HFFc6 (cell line): ENCODE data around the gene SH2D4B. TPM values are rescaled to one million over a fixed set of nuclear protein-coding genes. Genes with fewer than 3 reads are reported as not detected.

ENCODE experiments used
- DNase-seq: peaks from one replicate; pipeline ENCODE4 v3.0.0-alpha.2; 2018
- H3K27ac Mint-ChIP-seq: 2 replicates; pipeline ENCODE4 v1.8.0; 2020; ENCODE audit warnings: mild to moderate bottlenecking, mixed read lengths
- H3K27me3 Mint-ChIP-seq: 2 replicates; pipeline ENCODE4 v1.8.0; 2021; ENCODE audit warnings: mild to moderate bottlenecking, moderate library complexity, mixed read lengths; ENCODE audit not compliant: insufficient read depth
- H3K36me3 Mint-ChIP-seq: 2 replicates; pipeline ENCODE4 v1.8.0; 2021; ENCODE audit warnings: low read depth, mixed read lengths
- H3K4me1 Mint-ChIP-seq: 2 replicates; pipeline ENCODE4 v1.8.0; 2020; ENCODE audit warnings: low read depth, mixed read lengths
- H3K4me3 Mint-ChIP-seq: 2 replicates; pipeline ENCODE4 v1.8.0; 2020; ENCODE audit warnings: mild to moderate bottlenecking, moderate library complexity, mixed read lengths
- H3K9me3 Mint-ChIP-seq: 2 replicates; pipeline ENCODE4 v1.8.0; 2020; ENCODE audit warnings: mild to moderate bottlenecking, mixed read lengths
- total RNA-seq, 6 experiments: library from RNA; stranded (reverse); fragmentation: NEBNext Ultra II Directional; extraction: Animal tissue kit (Norgen Biotek cat#: 25700); gene quantifications; 2 replicates in 1 of 6; 3 replicates in 5 of 6; pipeline ENCODE4 v1.2.3, GENCODE V29; 2021
- TF ChIP-seq, protein P1 (sequence below): fragments of 200-600 bp; sonication (generic); IDR thresholded peaks from 2 replicates; pipeline ENCODE4 v1.5.0; 2021; ENCODE audit warnings: antibody characterized with exemption, mild to moderate bottlenecking

The SH2D4B gene
- total RNA-seq, 6 experiments from 2014 or later: not detected

- no peak for DNase-seq
- Mint-ChIP-seq H3K27me3 (peaks cover 22% of the 10 kb centered on the region), H3K9me3 (no peaks in the 10 kb centered on the region), H3K4me1 (no peaks in the 10 kb centered on the region), H3K27ac (no peak overlapping the region), H3K36me3 (no peaks in the 10 kb centered on the region), H3K4me3 (no peak overlapping the region)
- TF ChIP-seq, protein P1, sequence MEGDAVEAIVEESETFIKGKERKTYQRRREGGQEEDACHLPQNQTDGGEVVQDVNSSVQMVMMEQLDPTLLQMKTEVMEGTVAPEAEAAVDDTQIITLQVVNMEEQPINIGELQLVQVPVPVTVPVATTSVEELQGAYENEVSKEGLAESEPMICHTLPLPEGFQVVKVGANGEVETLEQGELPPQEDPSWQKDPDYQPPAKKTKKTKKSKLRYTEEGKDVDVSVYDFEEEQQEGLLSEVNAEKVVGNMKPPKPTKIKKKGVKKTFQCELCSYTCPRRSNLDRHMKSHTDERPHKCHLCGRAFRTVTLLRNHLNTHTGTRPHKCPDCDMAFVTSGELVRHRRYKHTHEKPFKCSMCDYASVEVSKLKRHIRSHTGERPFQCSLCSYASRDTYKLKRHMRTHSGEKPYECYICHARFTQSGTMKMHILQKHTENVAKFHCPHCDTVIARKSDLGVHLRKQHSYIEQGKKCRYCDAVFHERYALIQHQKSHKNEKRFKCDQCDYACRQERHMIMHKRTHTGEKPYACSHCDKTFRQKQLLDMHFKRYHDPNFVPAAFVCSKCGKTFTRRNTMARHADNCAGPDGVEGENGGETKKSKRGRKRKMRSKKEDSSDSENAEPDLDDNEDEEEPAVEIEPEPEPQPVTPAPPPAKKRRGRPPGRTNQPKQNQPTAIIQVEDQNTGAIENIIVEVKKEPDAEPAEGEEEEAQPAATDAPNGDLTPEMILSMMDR: no peak
Measured at GRCh38 chr10:80602881-80603280, 65.2 kb downstream of the SH2D4B start.

GRCh38 chr10:80603516-80603915, 65.8 kb downstream of the SH2D4B start:
- H3K4me1 Mint-ChIP-seq: no peaks in the 10 kb centered on the region; the same call in 1 of the 2 replicates
- no peak overlapping the region for H3K27ac Mint-ChIP-seq
- no peaks in the 10 kb centered on the region for H3K9me3 Mint-ChIP-seq
- H3K4me3 Mint-ChIP-seq: no peak overlapping the region
- no peaks in the 10 kb centered on the region for H3K36me3 Mint-ChIP-seq
- peaks cover 22% of the 10 kb centered on the region for H3K27me3 Mint-ChIP-seq
- TF ChIP-seq, protein P1: no peak
- DNase-seq: no peak

- Mint-ChIP-seq H3K36me3 (no peaks in the 10 kb centered on the region), H3K9me3 (no peaks in the 10 kb centered on the region), H3K27ac (no peak overlapping the region), H3K27me3 (peaks cover 14% of the 10 kb centered on the region), H3K4me3 (no peak overlapping the region), H3K4me1 (no peaks in the 10 kb centered on the region; the same call in 1 of the 2 replicates)
- TF ChIP-seq, protein P1: no peak
- no peak for DNase-seq
Measured at GRCh38 chr10:80608706-80609105, 71.0 kb downstream of the SH2D4B start.

DNA sequence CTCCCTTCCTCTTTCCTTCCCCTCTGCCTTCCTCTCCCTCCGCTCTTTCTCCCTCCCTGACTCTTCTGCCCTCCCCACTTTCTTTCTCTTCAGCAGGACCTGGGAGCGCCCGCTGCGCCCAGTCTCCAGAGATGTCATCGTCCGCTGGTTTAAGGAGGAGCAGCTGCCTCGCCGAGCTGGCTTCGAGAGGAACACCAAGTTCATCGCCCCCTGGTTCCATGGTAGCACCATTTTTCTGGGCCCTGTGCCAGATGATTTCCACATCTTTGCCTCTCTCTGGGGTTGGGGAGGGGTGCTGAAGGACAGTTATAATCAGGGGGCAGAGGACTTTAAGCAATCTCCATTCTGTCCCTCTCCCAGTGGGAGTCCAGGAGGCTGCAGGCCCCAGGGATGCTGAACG, 71.6 kb downstream of the SH2D4B start:
- no peak for DNase-seq
- Mint-ChIP-seq H3K27me3 (peaks cover 13% of the 10 kb centered on the region), H3K36me3 (no peaks in the 10 kb centered on the region), H3K4me1 (no peaks in the 10 kb centered on the region; the same call in 1 of the 2 replicates), H3K27ac (no peak overlapping the region), H3K4me3 (no peak overlapping the region), H3K9me3 (no peaks in the 10 kb centered on the region)
- TF ChIP-seq, protein P1: no peak

DNA sequence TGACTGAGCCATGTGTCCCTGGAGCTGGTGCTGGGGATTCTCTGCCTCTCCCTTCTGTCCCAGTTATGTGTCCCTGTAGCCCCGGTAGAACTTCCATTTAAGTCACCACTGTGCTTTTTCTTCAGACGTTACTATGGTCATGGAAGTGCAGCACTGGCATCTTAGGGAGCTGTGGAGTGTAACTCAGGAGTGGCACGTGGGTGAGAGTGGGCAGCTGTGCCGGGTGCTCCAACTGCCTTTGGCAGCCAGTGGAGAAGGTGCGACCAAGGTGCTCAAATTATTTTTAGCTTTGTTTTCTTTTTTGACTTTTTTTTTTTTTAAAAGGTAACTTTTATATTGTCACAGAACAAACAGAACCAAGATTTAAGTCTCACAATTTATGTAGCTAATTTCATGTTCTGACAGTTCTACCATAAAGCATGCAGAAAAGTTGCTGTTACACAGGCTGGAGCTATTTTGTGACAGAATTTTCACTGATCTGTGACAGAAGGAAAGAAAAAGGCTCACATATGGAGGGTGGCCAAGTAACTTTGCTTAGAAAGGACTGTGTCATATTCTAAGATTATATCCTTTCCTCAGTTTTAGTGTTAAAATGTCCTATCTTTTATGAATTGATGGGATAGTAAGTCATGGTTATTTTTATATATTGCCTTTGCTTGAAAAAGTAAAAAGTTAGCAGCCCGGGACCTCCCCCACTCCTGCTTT, 73.9 kb downstream of the SH2D4B start:
- no peaks in the 10 kb centered on the region; the same call in 1 of the 2 replicates for H3K4me1 Mint-ChIP-seq
- H3K9me3 Mint-ChIP-seq: no peaks in the 10 kb centered on the region
- peaks cover 7% of the 10 kb centered on the region for H3K27me3 Mint-ChIP-seq
- DNase-seq: no peak
- TF ChIP-seq, protein P1: no peak
- no peaks in the 10 kb centered on the region for H3K36me3 Mint-ChIP-seq
- no peak overlapping the region for H3K27ac Mint-ChIP-seq
- H3K4me3 Mint-ChIP-seq: no peak overlapping the region
